HepG2 (cell line): ENCODE results near the gene VKORC1. TPM values are rescaled to one million over a fixed set of nuclear protein-coding genes. Genes with fewer than 3 reads are reported as not detected.
A peak's percentile ranks its signal among the peaks of the same experiment; 100 is the strongest.

Experiments
- ATAC-seq: fragments of 200-7000 bp; cut with Tn5 transposase; 3 replicates; pipeline ENCODE4 v1.9.1; 2020; ENCODE audit warnings: mild to moderate bottlenecking, moderate library complexity
- BruUV-seq: library from RNA; stranded (reverse); fragments of 400-500 nt; replicated peaks from 2 replicates; lab custom pipeline; 2021; lab: Mats Ljungman, UMichigan
- CTCF ChIA-PET: fragments of 300-600 bp; formaldehyde crosslinking; extraction: SDS; loops from one replicate; lab custom pipeline; 2021; ENCODE audit warnings: low total read pairs, inconsistent platforms, low intra/inter-chr PET ratio; lab: Yijun Ruan, JAX
- POLR2A ChIA-PET: fragments of 350-600 bp; sonication (Branson Sonifier 250); formaldehyde crosslinking; loops from one replicate; lab custom pipeline; 2020; ENCODE audit warnings: antibody characterized with exemption, inconsistent platforms; lab: Yijun Ruan, JAX
- DNase-seq: peaks from one replicate; pipeline ENCODE4 v3.0.0-alpha.2; 2015; ENCODE audit warnings: low spot score
- FAIRE-seq: peaks from 3 replicates; lab custom pipeline; 2011; peaks lifted over from hg19 to GRCh38; lab: Jason Lieb, UNC
- H2AFZ ChIP-seq: one replicate; pipeline ENCODE4 v1.6.1; 2011; ENCODE audit warnings: low read length, inconsistent platforms
- H3K27ac ChIP-seq: fragments of 300-600 bp; 3 replicates; pipeline ENCODE4 v1.8.0; 2011; ENCODE audit warnings: mixed run types, mild to moderate bottlenecking, mixed read lengths, low read length, inconsistent platforms; ENCODE audit not compliant: insufficient read depth; ENCODE audit errors: extremely low read length
- H3K27me3 ChIP-seq, 2 experiments: fragments of 200-600 bp in 1 of 2; 2 replicates in 1 of 2; 3 replicates in 1 of 2; pipeline versions ENCODE4 v1.6.0 to v1.8.0; 2011; ENCODE audit warnings: low read length in 2 of 2, mild to moderate bottlenecking in 2 of 2, moderate library complexity in 2 of 2, inconsistent platforms in 1 of 2; ENCODE audit not compliant: insufficient read depth in 2 of 2, control insufficient read depth in 1 of 2
- H3K36me3 ChIP-seq, 2 experiments: fragments of 200-600 bp in 1 of 2; replicated peaks in 1 of 2; 2 replicates in 1 of 2; 3 replicates in 1 of 2; pipeline versions ENCODE4 v1.5.1 to v1.8.0; 2011; ENCODE audit warnings: low read length in 2 of 2, inconsistent platforms in 1 of 2; ENCODE audit not compliant: insufficient read depth in 2 of 2, control insufficient read depth in 1 of 2
- H3K4me1 ChIP-seq: 2 replicates; pipeline ENCODE4 v1.5.1; 2012; ENCODE audit warnings: low read length, inconsistent platforms; ENCODE audit not compliant: insufficient read depth
- H3K4me2 ChIP-seq: 2 replicates; pipeline ENCODE4 v1.6.0; 2011; ENCODE audit warnings: low read depth, low read length, inconsistent platforms
- H3K4me3 ChIP-seq, 3 experiments: fragments of 200-600 bp in 1 of 3; sonication (generic), shearing (Covaris generic) in 1 of 3; replicated peaks in 1 of 3; 2 replicates each; pipeline ENCODE4 v1.5.1; 2011 to 2016; ENCODE audit warnings: low read length in 3 of 3, inconsistent platforms in 2 of 3, low read depth in 2 of 3, mild to moderate bottlenecking in 2 of 3, control low read depth in 1 of 3, mixed read lengths in 1 of 3; ENCODE audit not compliant: insufficient read depth in 1 of 3
- H3K79me2 ChIP-seq: one replicate; pipeline ENCODE4 v1.6.1; 2011; ENCODE audit warnings: low read length, inconsistent platforms; ENCODE audit not compliant: insufficient read depth
- H3K9ac ChIP-seq: 2 replicates; pipeline ENCODE4 v1.6.0; 2011; ENCODE audit warnings: mild to moderate bottlenecking, low read depth, low read length, inconsistent platforms; ENCODE audit not compliant: insufficient read depth
- H3K9me3 ChIP-seq: 2 replicates; pipeline ENCODE4 v1.5.1; 2012; ENCODE audit warnings: mild to moderate bottlenecking, low read length
- H4K20me1 ChIP-seq: 2 replicates; pipeline ENCODE4 v1.6.0; 2011; ENCODE audit warnings: inconsistent platforms, mild to moderate bottlenecking, low read length, moderate library complexity; ENCODE audit not compliant: insufficient read depth
- AGO2 ChIP-seq: fragments of 200-400 bp; formaldehyde crosslinking; optimal IDR thresholded peaks from 2 replicates; pipeline ENCODE3; 2017; ENCODE audit warnings: mild to moderate bottlenecking, low read depth, low read length, moderate library complexity
- CBX5 ChIP-seq: sonication (generic); formaldehyde crosslinking; IDR thresholded peaks from 2 replicates; pipeline ENCODE4 v1.4.0; 2020; ENCODE audit warnings: missing genetic modification reagents, borderline replicate concordance
- RAD21 ChIP-seq: fragments of 450-650 bp; formaldehyde crosslinking; IDR thresholded peaks from 2 replicates; pipeline ENCODE4 v1.5.0; 2020; ENCODE audit warnings: mild to moderate bottlenecking
- ZNF235 ChIP-seq: sonication (generic); formaldehyde crosslinking; IDR thresholded peaks from 2 replicates; pipeline ENCODE4 v1.8.1; 2023; ENCODE audit warnings: mild to moderate bottlenecking, missing genetic modification reagents, borderline replicate concordance
- ZNF660 ChIP-seq: sonication (generic); formaldehyde crosslinking; IDR thresholded peaks from 2 replicates; pipeline ENCODE4 v1.5.1; 2020; ENCODE audit warnings: mild to moderate bottlenecking, low read depth, missing genetic modification reagents, borderline replicate concordance
- ZNF83 ChIP-seq: sonication (generic); formaldehyde crosslinking; IDR thresholded peaks from 2 replicates; pipeline ENCODE4 v1.4.0; 2020; ENCODE audit warnings: missing genetic modification reagents, mild to moderate bottlenecking, borderline replicate concordance
- WGBS: methylation state at CpG from one replicate; pipeline ENCODE4 v1.1.6; 2017; ENCODE audit warnings: low lambda C conversion rate; 5-methylcytosine and 5-hydroxymethylcytosine counted together
- in situ Hi-C: cut with HindIII; loops from 2 replicates; pipeline ENCODE4 v1.10.0; 2017; ENCODE audit warnings: low pct_unique_long_range_greater_than_20kb; ENCODE audit not compliant: extremely low pct_ligation_motif_present
- intact Hi-C: fragments of 100-400 bp; cut with micrococcal nuclease; formaldehyde crosslinking; loops from one replicate; pipeline ENCODE4 v1.10.0; 2022; ENCODE audit not compliant: unreplicated experiment
- polyA plus RNA-seq, 8 experiments: library from polyadenylated mRNA; depleted of rRNA in 3 of 8; stranded (reverse) in 7 of 8; unstranded in 1 of 8; fragments of >200 nt; fragmentation: Illumina TruSeq in 4 of 8; extraction: Trizol in 4 of 8; gene quantifications; 2 replicates each; pipeline versions ENCODE4 v1.2.1 to v1.2.3, GENCODE V29; 2011 to 2016; ENCODE audit warnings: low read depth in 4 of 8, missing spikeins in 1 of 8, mixed read lengths in 1 of 8; ENCODE audit not compliant: insufficient read depth in 1 of 8
- total RNA-seq, 5 experiments: library from RNA; depleted of rRNA; stranded (reverse); fragments of >200 nt; fragmentation: Illumina TruSeq; extraction: Trizol; gene quantifications; 2 replicates each; pipeline ENCODE4 v1.2.3, GENCODE V29; 2016; ENCODE audit warnings: low read depth in 1 of 5
- TF ChIP-seq, protein P1 (sequence below), 2 experiments: sonication (generic) in 1 of 2; formaldehyde crosslinking in 1 of 2; IDR thresholded peaks; 2 replicates each; pipeline versions ENCODE4 v1.4.0 to v1.6.1; 2018 to 2020; ENCODE audit warnings: missing genetic modification reagents in 2 of 2, borderline replicate concordance in 1 of 2, low read depth in 1 of 2, mild to moderate bottlenecking in 1 of 2, missing biosample characterization in 1 of 2
- TF ChIP-seq, protein P2 (sequence below): IDR thresholded peaks from 2 replicates; pipeline ENCODE4 v1.6.1; 2016; ENCODE audit warnings: missing compliant biosample characterization, missing genetic modification reagents, borderline replicate concordance
- TF ChIP-seq, protein P3 (sequence below): sonication (generic); formaldehyde crosslinking; IDR thresholded peaks from 2 replicates; pipeline ENCODE4 v1.4.0; 2020; ENCODE audit warnings: mild to moderate bottlenecking, missing genetic modification reagents

VKORC1 gene
- total and polyA plus RNA-seq, 2 of the 13 experiments (the other 11 are each of a cell fraction or from before 2014, with no cell fraction given), result 141 to 615 TPM

GRCh38 chr16:31118223-31119155, 23.9 kb upstream of the VKORC1 start (continued):
- TF ChIP-seq, protein P1, sequence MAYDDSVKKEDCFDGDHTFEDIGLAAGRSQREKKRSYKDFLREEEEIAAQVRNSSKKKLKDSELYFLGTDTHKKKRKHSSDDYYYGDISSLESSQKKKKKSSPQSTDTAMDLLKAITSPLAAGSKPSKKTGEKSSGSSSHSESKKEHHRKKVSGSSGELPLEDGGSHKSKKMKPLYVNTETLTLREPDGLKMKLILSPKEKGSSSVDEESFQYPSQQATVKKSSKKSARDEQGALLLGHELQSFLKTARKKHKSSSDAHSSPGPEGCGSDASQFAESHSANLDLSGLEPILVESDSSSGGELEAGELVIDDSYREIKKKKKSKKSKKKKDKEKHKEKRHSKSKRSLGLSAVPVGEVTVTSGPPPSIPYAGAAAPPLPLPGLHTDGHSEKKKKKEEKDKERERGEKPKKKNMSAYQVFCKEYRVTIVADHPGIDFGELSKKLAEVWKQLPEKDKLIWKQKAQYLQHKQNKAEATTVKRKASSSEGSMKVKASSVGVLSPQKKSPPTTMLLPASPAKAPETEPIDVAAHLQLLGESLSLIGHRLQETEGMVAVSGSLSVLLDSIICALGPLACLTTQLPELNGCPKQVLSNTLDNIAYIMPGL (CRISPR knock-in tag; IDR thresholded peaks at IDR 0.05; ENCODE audit: borderline replicate concordance in 1 of 2, low read depth in 1 of 2), result 0 out of 4 replicates have a peak, but pooled peaks of 1 of the 2 experiments have one; percentile 8
- TF ChIP-seq ZNF83 (0 out of 2 replicates have a peak, but pooled peaks have one; percentile 9), CBX5 (CRISPR knock-in tag) (no peak)
- TF ChIP-seq, protein P2, sequence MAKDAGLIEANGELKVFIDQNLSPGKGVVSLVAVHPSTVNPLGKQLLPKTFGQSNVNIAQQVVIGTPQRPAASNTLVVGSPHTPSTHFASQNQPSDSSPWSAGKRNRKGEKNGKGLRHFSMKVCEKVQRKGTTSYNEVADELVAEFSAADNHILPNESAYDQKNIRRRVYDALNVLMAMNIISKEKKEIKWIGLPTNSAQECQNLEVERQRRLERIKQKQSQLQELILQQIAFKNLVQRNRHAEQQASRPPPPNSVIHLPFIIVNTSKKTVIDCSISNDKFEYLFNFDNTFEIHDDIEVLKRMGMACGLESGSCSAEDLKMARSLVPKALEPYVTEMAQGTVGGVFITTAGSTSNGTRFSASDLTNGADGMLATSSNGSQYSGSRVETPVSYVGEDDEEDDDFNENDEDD (CRISPR knock-in tag), result no peak

GRCh38 chr16:31117384-31118222, 23.0 kb upstream of the VKORC1 start, which contains the start of gene KAT8:
KAT8 (plus strand) TSS chr16:31117664; CDS start chr16:31117682, 18 bp downstream.
- peak; percentile 99 for DNase-seq
- Histone ChIP-seq H3K79me2 (peaks cover 18% of the 10 kb centered on the region), H3K27me3 (no peaks in the 10 kb centered on the region; a peak in 1 of 5 replicates), H3K36me3 (peaks cover 12 to 31% of the 10 kb centered on the region in 2 experiments), H3K9ac (peak within 1 kb of the TSS; percentile 77), H3K4me1 (peaks cover 36% of the 10 kb centered on the region), H2AFZ (no peak within 1 kb of the TSS), H3K27ac (peak within 1 kb of the TSS; percentile 70), H4K20me1 (0 out of 2 replicates have a peak, but pooled peaks cover 3% of the 10 kb centered on the region), H3K4me3 (peak within 1 kb of the TSS; percentile 67 to 83 (median 81)), H3K9me3 (no peaks in the 10 kb centered on the region), H3K4me2 (peak within 1 kb of the TSS; percentile 89)
- POLR2A ChIA-PET, result interaction anchor here (0.7 to 9.6 kb wide), 51 partner anchors 9 to 756 kb away, joined by 3 to 275 read pairs (median 4); partner anchors contain the start of genes ARMC5, BCKDK, FUS and HSD3B7
- in situ Hi-C loops, result no loop called here
- intact Hi-C loops, result loop anchor here (1.0 kb wide), 2 partner anchors 25 to 45 kb away; no protein-coding TSS in a partner anchor
- BruUV-seq, result TSS peak; percentile 80
- ATAC-seq, result peak; percentile 93
- CTCF ChIA-PET, result no interaction called here
- peak; percentile 86 for FAIRE-seq
- 3% methylated on average over 34 of the region's 68 CpGs for WGBS
- TF ChIP-seq AGO2, result peak; percentile 87
- TF ChIP-seq, protein P3, sequence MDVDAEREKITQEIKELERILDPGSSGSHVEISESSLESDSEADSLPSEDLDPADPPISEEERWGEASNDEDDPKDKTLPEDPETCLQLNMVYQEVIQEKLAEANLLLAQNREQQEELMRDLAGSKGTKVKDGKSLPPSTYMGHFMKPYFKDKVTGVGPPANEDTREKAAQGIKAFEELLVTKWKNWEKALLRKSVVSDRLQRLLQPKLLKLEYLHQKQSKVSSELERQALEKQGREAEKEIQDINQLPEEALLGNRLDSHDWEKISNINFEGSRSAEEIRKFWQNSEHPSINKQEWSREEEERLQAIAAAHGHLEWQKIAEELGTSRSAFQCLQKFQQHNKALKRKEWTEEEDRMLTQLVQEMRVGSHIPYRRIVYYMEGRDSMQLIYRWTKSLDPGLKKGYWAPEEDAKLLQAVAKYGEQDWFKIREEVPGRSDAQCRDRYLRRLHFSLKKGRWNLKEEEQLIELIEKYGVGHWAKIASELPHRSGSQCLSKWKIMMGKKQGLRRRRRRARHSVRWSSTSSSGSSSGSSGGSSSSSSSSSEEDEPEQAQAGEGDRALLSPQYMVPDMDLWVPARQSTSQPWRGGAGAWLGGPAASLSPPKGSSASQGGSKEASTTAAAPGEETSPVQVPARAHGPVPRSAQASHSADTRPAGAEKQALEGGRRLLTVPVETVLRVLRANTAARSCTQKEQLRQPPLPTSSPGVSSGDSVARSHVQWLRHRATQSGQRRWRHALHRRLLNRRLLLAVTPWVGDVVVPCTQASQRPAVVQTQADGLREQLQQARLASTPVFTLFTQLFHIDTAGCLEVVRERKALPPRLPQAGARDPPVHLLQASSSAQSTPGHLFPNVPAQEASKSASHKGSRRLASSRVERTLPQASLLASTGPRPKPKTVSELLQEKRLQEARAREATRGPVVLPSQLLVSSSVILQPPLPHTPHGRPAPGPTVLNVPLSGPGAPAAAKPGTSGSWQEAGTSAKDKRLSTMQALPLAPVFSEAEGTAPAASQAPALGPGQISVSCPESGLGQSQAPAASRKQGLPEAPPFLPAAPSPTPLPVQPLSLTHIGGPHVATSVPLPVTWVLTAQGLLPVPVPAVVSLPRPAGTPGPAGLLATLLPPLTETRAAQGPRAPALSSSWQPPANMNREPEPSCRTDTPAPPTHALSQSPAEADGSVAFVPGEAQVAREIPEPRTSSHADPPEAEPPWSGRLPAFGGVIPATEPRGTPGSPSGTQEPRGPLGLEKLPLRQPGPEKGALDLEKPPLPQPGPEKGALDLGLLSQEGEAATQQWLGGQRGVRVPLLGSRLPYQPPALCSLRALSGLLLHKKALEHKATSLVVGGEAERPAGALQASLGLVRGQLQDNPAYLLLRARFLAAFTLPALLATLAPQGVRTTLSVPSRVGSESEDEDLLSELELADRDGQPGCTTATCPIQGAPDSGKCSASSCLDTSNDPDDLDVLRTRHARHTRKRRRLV (CRISPR knock-in tag), result no peak
- TF ChIP-seq RAD21 (CRISPR knock-in tag), result peak; percentile 24; the same call in 1 of the 2 replicates
- TF ChIP-seq ZNF660, result no peak
- peak; percentile 73; the same call in 1 of the 2 replicates for TF ChIP-seq ZNF235 (CRISPR knock-in tag)
